ENCODE data around the gene PPP1R26. TPM values are rescaled to one million over a fixed set of nuclear protein-coding genes. Genes with fewer than 3 reads are reported as not detected.

Gene PPP1R26
- total and polyA plus RNA-seq, 9 of the 15 experiments (the other 6 are each of a cell fraction or from before 2014, with no cell fraction given): 0.77 to 26.8 (median 9.3) TPM

- TF ChIP-seq TSC22D4 (tag; IDR thresholded peaks at IDR 0.05) (no peak), DIDO1 (tag; IDR thresholded peaks at IDR 0.05; ENCODE audit: low read depth) (no peak), PHB (CRISPR knock-in tag; IDR thresholded peaks at IDR 0.05) (no peak), GTF2E2 (tag; IDR thresholded peaks at IDR 0.05) (no peak), PRPF4 (IDR thresholded peaks at IDR 0.05; ENCODE audit: insufficient read depth, low read depth, low read length, poor library complexity, severe bottlenecking) (no peak), MNT (conservative IDR thresholded peaks at IDR 0.05) (peak; percentile 88 to 95), SIN3B (IDR thresholded peaks at IDR 0.05; ENCODE audit: low read depth) (0 out of 2 replicates have a peak, but pooled peaks have one; percentile 10), KLF10 (CRISPR knock-in tag; IDR thresholded peaks at IDR 0.05) (no peak), CBFA2T3 (IDR thresholded peaks at IDR 0.05) (no peak), TCFL5 (CRISPR knock-in tag; conservative IDR thresholded peaks at IDR 0.05) (no peak), BRCA1 (IDR thresholded peaks at IDR 0.05) (no peak), BRCA1 (CRISPR knock-in tag; IDR thresholded peaks at IDR 0.05) (no peak), NONO (IDR thresholded peaks at IDR 0.05; ENCODE audit: low read depth in 2 of 2, low read length in 1 of 2) (0 out of 4 replicates have a peak, but pooled peaks of 1 of the 2 experiments have one; percentile 14), ELF1 (tag; IDR thresholded peaks at IDR 0.05) (no peak), HNRNPL (IDR thresholded peaks at IDR 0.05; ENCODE audit: low read depth, low read length) (no peak), HCFC1 (IDR thresholded peaks at IDR 0.05; ENCODE audit: low read depth, low read length) (peak; percentile 72), SMARCA5 (IDR thresholded peaks at IDR 0.05) (no peak), SRF (CRISPR knock-in tag; IDR thresholded peaks at IDR 0.05) (no peak), PYGO2 (tag; IDR thresholded peaks at IDR 0.05) (no peak)
- TF ChIP-seq, protein P1, sequence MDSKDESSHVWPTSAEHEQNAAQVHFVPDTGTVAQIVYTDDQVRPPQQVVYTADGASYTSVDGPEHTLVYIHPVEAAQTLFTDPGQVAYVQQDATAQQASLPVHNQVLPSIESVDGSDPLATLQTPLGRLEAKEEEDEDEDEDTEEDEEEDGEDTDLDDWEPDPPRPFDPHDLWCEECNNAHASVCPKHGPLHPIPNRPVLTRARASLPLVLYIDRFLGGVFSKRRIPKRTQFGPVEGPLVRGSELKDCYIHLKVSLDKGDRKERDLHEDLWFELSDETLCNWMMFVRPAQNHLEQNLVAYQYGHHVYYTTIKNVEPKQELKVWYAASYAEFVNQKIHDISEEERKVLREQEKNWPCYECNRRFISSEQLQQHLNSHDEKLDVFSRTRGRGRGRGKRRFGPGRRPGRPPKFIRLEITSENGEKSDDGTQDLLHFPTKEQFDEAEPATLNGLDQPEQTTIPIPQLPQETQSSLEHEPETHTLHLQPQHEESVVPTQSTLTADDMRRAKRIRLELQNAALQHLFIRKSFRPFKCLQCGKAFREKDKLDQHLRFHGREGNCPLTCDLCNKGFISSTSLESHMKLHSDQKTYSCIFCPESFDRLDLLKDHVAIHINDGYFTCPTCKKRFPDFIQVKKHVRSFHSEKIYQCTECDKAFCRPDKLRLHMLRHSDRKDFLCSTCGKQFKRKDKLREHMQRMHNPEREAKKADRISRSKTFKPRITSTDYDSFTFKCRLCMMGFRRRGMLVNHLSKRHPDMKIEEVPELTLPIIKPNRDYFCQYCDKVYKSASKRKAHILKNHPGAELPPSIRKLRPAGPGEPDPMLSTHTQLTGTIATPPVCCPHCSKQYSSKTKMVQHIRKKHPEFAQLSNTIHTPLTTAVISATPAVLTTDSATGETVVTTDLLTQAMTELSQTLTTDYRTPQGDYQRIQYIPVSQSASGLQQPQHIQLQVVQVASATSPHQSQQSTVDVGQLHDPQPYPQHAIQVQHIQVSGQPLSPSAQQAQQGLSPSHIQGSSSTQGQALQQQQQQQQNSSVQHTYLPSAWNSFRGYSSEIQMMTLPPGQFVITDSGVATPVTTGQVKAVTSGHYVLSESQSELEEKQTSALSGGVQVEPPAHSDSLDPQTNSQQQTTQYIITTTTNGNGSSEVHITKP (IDR thresholded peaks at IDR 0.05; ENCODE audit: partially characterized antibody): no peak
- TF ChIP-seq, protein P2, sequence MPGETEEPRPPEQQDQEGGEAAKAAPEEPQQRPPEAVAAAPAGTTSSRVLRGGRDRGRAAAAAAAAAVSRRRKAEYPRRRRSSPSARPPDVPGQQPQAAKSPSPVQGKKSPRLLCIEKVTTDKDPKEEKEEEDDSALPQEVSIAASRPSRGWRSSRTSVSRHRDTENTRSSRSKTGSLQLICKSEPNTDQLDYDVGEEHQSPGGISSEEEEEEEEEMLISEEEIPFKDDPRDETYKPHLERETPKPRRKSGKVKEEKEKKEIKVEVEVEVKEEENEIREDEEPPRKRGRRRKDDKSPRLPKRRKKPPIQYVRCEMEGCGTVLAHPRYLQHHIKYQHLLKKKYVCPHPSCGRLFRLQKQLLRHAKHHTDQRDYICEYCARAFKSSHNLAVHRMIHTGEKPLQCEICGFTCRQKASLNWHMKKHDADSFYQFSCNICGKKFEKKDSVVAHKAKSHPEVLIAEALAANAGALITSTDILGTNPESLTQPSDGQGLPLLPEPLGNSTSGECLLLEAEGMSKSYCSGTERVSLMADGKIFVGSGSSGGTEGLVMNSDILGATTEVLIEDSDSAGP (CRISPR knock-in tag; IDR thresholded peaks at IDR 0.05): peak; percentile 100
- TF ChIP-seq, protein P3, sequence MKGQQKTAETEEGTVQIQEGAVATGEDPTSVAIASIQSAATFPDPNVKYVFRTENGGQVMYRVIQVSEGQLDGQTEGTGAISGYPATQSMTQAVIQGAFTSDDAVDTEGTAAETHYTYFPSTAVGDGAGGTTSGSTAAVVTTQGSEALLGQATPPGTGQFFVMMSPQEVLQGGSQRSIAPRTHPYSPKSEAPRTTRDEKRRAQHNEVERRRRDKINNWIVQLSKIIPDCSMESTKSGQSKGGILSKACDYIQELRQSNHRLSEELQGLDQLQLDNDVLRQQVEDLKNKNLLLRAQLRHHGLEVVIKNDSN (CRISPR knock-in tag; IDR thresholded peaks at IDR 0.05): peak; percentile 98
Observed at GRCh38 chr9:135499326-135500070, 19.9 kb downstream of the PPP1R26 start (continued).

All from K562 (cell line).